K562 (cell line): ENCODE measurements around the gene FN1. TPM values are rescaled to one million over a fixed set of nuclear protein-coding genes. Genes with fewer than 3 reads are reported as not detected.

ENCODE experiments used
- ATAC-seq: fragments of 200-7000 bp; cut with Tn5 transposase; 3 replicates; pipeline ENCODE4 v1.9.1; 2020; ENCODE audit warnings: moderate library complexity
- BruUV-seq: library from RNA; stranded (reverse); fragments of 400-500 nt; replicated peaks from 2 replicates; lab custom pipeline; 2021; lab: Mats Ljungman, UMichigan
- CTCF ChIA-PET: fragments of 300-600 bp; formaldehyde crosslinking; extraction: SDS; loops from one replicate; lab custom pipeline; 2021; ENCODE audit warnings: low intra/inter-chr PET ratio; lab: Yijun Ruan, JAX
- POLR2A ChIA-PET: fragments of 300-600, 350-650 bp; sonication (Branson Sonifier 250); formaldehyde crosslinking; extraction: SDS; loops from one replicate; lab custom pipeline; 2021; ENCODE audit warnings: antibody characterized with exemption, inconsistent platforms; lab: Yijun Ruan, JAX
- DNase-seq, 4 experiments: peaks; one replicate each; pipeline versions ENCODE4 v3.0.0 to v3.0.0-alpha.2; 2011 to 2018; ENCODE audit warnings: low spot score in 3 of 4, mixed read lengths in 3 of 4; ENCODE audit errors: extremely low read depth in 1 of 4
- FAIRE-seq: peaks from 2 replicates; lab custom pipeline; 2011; peaks lifted over from hg19 to GRCh38; lab: Jason Lieb, UNC
- H2AFZ ChIP-seq: 2 replicates; pipeline ENCODE4 v1.6.0; 2011; ENCODE audit warnings: low read depth, low read length, control low read depth, inconsistent platforms
- H3K27ac ChIP-seq: fragments of 200-600 bp; 3 replicates; pipeline ENCODE4 v1.8.0; 2011; ENCODE audit warnings: low read depth, mild to moderate bottlenecking, control low read depth, inconsistent platforms, low read length, moderate library complexity, mixed read lengths; ENCODE audit errors: extremely low read depth
- H3K27me3 ChIP-seq, 2 experiments: fragments of 300-600 bp in 1 of 2; 2 replicates in 1 of 2; 3 replicates in 1 of 2; pipeline versions ENCODE4 v1.6.0 to v1.8.0; 2011; ENCODE audit warnings: inconsistent platforms in 2 of 2, low read length in 2 of 2, mild to moderate bottlenecking in 1 of 2, mixed read lengths in 1 of 2, moderate library complexity in 1 of 2; ENCODE audit not compliant: control insufficient read depth in 2 of 2, insufficient read depth in 2 of 2
- H3K36me3 ChIP-seq: fragments of 300-600 bp; 3 replicates; pipeline ENCODE4 v1.8.0; 2011; ENCODE audit warnings: mild to moderate bottlenecking, low read length, inconsistent platforms; ENCODE audit not compliant: control insufficient read depth, insufficient read depth
- H3K4me1 ChIP-seq, 2 experiments: fragments of 200-600 bp in 1 of 2; replicated peaks in 1 of 2; 2 replicates in 1 of 2; 3 replicates in 1 of 2; pipeline versions ENCODE4 v1.5.1 to v1.8.0; 2011; ENCODE audit warnings: inconsistent platforms in 2 of 2, low read length in 2 of 2, mild to moderate bottlenecking in 1 of 2, mixed read lengths in 1 of 2, moderate library complexity in 1 of 2; ENCODE audit not compliant: control insufficient read depth in 2 of 2, insufficient read depth in 2 of 2
- H3K4me2 ChIP-seq: 2 replicates; pipeline ENCODE4 v1.6.1; 2011; ENCODE audit warnings: low read length, control low read depth, inconsistent platforms, mixed read lengths; ENCODE audit not compliant: insufficient read depth
- H3K4me3 ChIP-seq: fragments of 200-600 bp; sonication (generic), shearing (Covaris generic); 2 replicates; pipeline ENCODE4 v1.5.1; 2016; ENCODE audit warnings: control low read depth, inconsistent platforms
- H3K79me2 ChIP-seq: fragments of 200-600 bp; 3 replicates; pipeline ENCODE4 v1.8.0; 2011; ENCODE audit warnings: low read length, inconsistent platforms; ENCODE audit not compliant: control insufficient read depth, insufficient read depth
- H3K9ac ChIP-seq, 2 experiments: 2 replicates each; pipeline versions ENCODE4 v1.6.0 to v1.6.1; 2011; ENCODE audit warnings: low read depth in 2 of 2, low read length in 2 of 2, control low read depth in 1 of 2, inconsistent platforms in 1 of 2, mild to moderate bottlenecking in 1 of 2, mixed read lengths in 1 of 2; ENCODE audit not compliant: insufficient read depth in 1 of 2
- H3K9me1 ChIP-seq: one replicate; pipeline ENCODE4 v1.6.0; 2011; ENCODE audit warnings: inconsistent platforms, mild to moderate bottlenecking, low read length, moderate library complexity; ENCODE audit not compliant: control insufficient read depth, insufficient read depth
- H3K9me3 ChIP-seq: replicated peaks from 2 replicates; pipeline ENCODE4 v1.5.1; 2011; ENCODE audit warnings: low read depth, low read length, inconsistent platforms; ENCODE audit not compliant: control insufficient read depth, insufficient read depth
- H4K20me1 ChIP-seq: replicated peaks from 2 replicates; pipeline ENCODE4 v1.6.1; 2011; ENCODE audit warnings: low read length, inconsistent platforms, mixed read lengths; ENCODE audit not compliant: control insufficient read depth, insufficient read depth
- CHD4 ChIP-seq: fragments of 200-600 bp; sonication (generic); IDR thresholded peaks from 3 replicates; pipeline ENCODE4 v1.6.1; 2012; ENCODE audit warnings: low read depth, mild to moderate bottlenecking, mixed read lengths, low read length, inconsistent platforms; ENCODE audit not compliant: insufficient read depth, insufficient replicate concordance, poor library complexity, severe bottlenecking
- CREB1 ChIP-seq, 2 experiments: sonication (generic) in 1 of 2; formaldehyde crosslinking in 1 of 2; IDR thresholded peaks; 2 replicates each; pipeline versions ENCODE4 v1.6.1 to v1.8.0; 2012 to 2022; ENCODE audit warnings: inconsistent platforms in 1 of 2, mild to moderate bottlenecking in 1 of 2, missing genetic modification reagents in 1 of 2, moderate library complexity in 1 of 2
- CREBBP ChIP-seq: IDR thresholded peaks from one replicate; pipeline ENCODE4 v1.6.1; 2012; ENCODE audit warnings: low read depth, mild to moderate bottlenecking, control low read depth, inconsistent platforms, low read length
- HDGF ChIP-seq: fragments of 450-650 bp; IDR thresholded peaks from 2 replicates; pipeline ENCODE4 v1.6.1; 2016
- HIVEP1 ChIP-seq: fragments of 250-450 bp; sonication (Bioruptor Pico); IDR thresholded peaks from 2 replicates; pipeline ENCODE4 v1.4.0; 2020; ENCODE audit warnings: mild to moderate bottlenecking
- MXI1 ChIP-seq: IDR thresholded peaks from 2 replicates; pipeline ENCODE4 v1.6.1; 2011; ENCODE audit warnings: low read depth, mild to moderate bottlenecking, improper control_type of control experiment, low read length
- PHF8 ChIP-seq: fragments of 200-600 bp; sonication (generic); IDR thresholded peaks from 2 replicates; pipeline ENCODE4 v1.6.1; 2012; ENCODE audit warnings: mixed run types, mild to moderate bottlenecking, inconsistent platforms, low read length, moderate library complexity, borderline replicate concordance
- SRSF9 ChIP-seq: fragments of 200-400 bp; formaldehyde crosslinking; IDR thresholded peaks from 2 replicates; pipeline ENCODE4 v1.6.1; 2017; ENCODE audit warnings: low read depth, low read length, borderline replicate concordance
- ZFP1 ChIP-seq: fragments of 450-650 bp; formaldehyde crosslinking; IDR thresholded peaks from 2 replicates; pipeline ENCODE4 v1.4.0; 2020; ENCODE audit warnings: mild to moderate bottlenecking, mixed read lengths
- ZFP36 ChIP-seq: fragments of 150-350 bp; IDR thresholded peaks from 2 replicates; pipeline ENCODE4 v1.6.1; 2018; ENCODE audit warnings: low read length, low read depth; ENCODE audit not compliant: partially characterized antibody
- ZNF583 ChIP-seq: fragments of 250-450 bp; sonication (Bioruptor Pico); IDR thresholded peaks from 2 replicates; pipeline ENCODE4 v1.4.0; 2020
- WGBS: fragments of 100-300 bp; shearing (Covaris generic); methylation state at CpG from one replicate; pipeline ENCODE4 v1.1.6; 2016; ENCODE audit warnings: low coverage, mixed read lengths; ENCODE audit not compliant: insufficient coverage; ENCODE audit errors: missing lambda C conversion rate; 5-methylcytosine and 5-hydroxymethylcytosine counted together
- in situ Hi-C: fragments of 300-500 bp; cut with MboI; formaldehyde crosslinking; loops from 4 replicates; pipeline ENCODE4 v1.15.0; 2018; ENCODE audit warnings: inconsistent platforms, mixed read lengths
- intact Hi-C: fragments of 100-400 bp; cut with micrococcal nuclease; formaldehyde crosslinking; loops from 2 replicates; pipeline ENCODE4 v1.14.2; 2022
- polyA plus RNA-seq, 8 experiments: library from polyadenylated mRNA; depleted of rRNA in 4 of 8; stranded (reverse) in 5 of 8; unstranded in 3 of 8; fragments of >200 nt; fragmentation: Nextera tagmentation in 2 of 8; fragmentation: Illumina TruSeq in 1 of 8; extraction: Ambion mirVana in 2 of 8; extraction: Trizol in 1 of 8; gene quantifications; 2 replicates each; pipeline versions ENCODE4 v1.2.1 to v1.2.3, GENCODE V29; 2011 to 2014; ENCODE audit warnings: inconsistent platforms in 1 of 8, missing spikeins in 1 of 8
- total RNA-seq, 7 experiments: library from RNA; depleted of rRNA in 6 of 7; stranded (reverse); fragments of >200 nt in 6 of 7; fragmentation: Illumina TruSeq in 2 of 7; extraction: Trizol in 2 of 7; gene quantifications; 2 replicates each; pipeline versions ENCODE4 v1.2.1 to v1.2.3, GENCODE V29; 2011 to 2021; ENCODE audit warnings: low replicate concordance in 1 of 7
- TF ChIP-seq, protein P1 (sequence below): sonication (generic); formaldehyde crosslinking; IDR thresholded peaks from 2 replicates; pipeline ENCODE4 v1.8.0; 2022; ENCODE audit warnings: missing genetic modification reagents, mild to moderate bottlenecking, borderline replicate concordance

The FN1 gene
- total and polyA plus RNA-seq, 9 of the 15 experiments (the other 6 are each of a cell fraction or from before 2014, with no cell fraction given), result 7.4 to 19.1 (median 11.2) TPM

DNA sequence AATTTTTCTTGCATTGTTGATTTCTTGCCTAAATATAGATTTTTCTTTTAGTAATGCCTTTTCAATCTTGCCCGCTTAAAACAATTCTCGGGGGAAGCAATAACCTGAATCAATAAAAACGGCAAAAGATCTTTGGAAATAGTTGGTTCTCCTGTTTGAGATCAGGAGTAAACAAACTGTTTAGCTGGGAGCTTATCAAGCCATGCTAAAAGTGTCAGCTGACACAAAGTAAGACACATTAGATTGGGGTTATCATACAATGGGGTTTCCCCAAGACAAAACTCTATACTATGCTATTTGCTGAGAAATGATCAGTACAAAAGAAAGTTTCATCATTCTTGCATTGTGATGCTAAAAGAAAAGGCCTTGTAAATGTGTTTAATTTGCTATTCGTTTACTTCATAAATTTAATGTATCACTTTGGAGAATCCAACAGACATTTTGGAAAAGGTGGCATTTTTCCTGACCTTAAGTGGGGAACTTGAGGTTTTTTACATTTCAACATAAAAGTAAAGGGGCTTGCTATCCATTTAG is 77.5 kb downstream of the FN1 start:
- intact Hi-C loops (loop anchor here (10.0 kb wide), 1 partner anchor 576 kb away; no protein-coding TSS in a partner anchor), in situ Hi-C loops (no loop called here)
- ChIA-PET CTCF (no interaction called here), POLR2A (interaction anchor here (0.8 to 1.2 kb wide), 2 partner anchors 10 to 19 kb away, joined by 3 to 5 read pairs; no protein-coding TSS in a partner anchor)
- no TSS peak for BruUV-seq
- no peak overlapping the region for H3K9ac ChIP-seq
- no peak overlapping the region for H3K4me3 ChIP-seq
- no peaks in the 10 kb centered on the region for H3K27me3 ChIP-seq
- no peaks in the 10 kb centered on the region for H4K20me1 ChIP-seq
- peaks cover 0 to 6% of the 10 kb centered on the region in 2 experiments; a peak in 3 of 5 replicates for H3K4me1 ChIP-seq
- no peak overlapping the region; the same call in 1 of the 2 replicates for H2AFZ ChIP-seq
- WGBS, result 79% methylated on average over 4 of the region's 4 CpGs
- peaks cover 13% of the 10 kb centered on the region; the same call in 1 of the 3 replicates for H3K36me3 ChIP-seq
- no peak for FAIRE-seq
- no peak overlapping the region for H3K27ac ChIP-seq
- H3K4me2 ChIP-seq, result no peak overlapping the region
- no peak for ATAC-seq
- H3K79me2 ChIP-seq, result no peaks in the 10 kb centered on the region
- no peaks in the 10 kb centered on the region for H3K9me1 ChIP-seq
- TF ChIP-seq SRSF9 (no peak), HDGF (no peak), ZNF583 (CRISPR knock-in tag) (no peak), CREB1 (IDR thresholded peaks at IDR 0.05) (no peak), CREB1 (CRISPR knock-in tag; IDR thresholded peaks at IDR 0.05) (no peak), PHF8 (no peak), HIVEP1 (CRISPR knock-in tag) (no peak), CHD4 (no peak), ZFP36 (no peak), ZFP1 (CRISPR knock-in tag) (no peak), MXI1 (no peak), CREBBP (no peak)
- TF ChIP-seq, protein P1, sequence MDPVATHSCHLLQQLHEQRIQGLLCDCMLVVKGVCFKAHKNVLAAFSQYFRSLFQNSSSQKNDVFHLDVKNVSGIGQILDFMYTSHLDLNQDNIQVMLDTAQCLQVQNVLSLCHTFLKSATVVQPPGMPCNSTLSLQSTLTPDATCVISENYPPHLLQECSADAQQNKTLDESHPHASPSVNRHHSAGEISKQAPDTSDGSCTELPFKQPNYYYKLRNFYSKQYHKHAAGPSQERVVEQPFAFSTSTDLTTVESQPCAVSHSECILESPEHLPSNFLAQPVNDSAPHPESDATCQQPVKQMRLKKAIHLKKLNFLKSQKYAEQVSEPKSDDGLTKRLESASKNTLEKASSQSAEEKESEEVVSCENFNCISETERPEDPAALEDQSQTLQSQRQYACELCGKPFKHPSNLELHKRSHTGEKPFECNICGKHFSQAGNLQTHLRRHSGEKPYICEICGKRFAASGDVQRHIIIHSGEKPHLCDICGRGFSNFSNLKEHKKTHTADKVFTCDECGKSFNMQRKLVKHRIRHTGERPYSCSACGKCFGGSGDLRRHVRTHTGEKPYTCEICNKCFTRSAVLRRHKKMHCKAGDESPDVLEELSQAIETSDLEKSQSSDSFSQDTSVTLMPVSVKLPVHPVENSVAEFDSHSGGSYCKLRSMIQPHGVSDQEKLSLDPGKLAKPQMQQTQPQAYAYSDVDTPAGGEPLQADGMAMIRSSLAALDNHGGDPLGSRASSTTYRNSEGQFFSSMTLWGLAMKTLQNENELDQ (CRISPR knock-in tag), result no peak
- no peak for DNase-seq
- H3K9me3 ChIP-seq, result no peaks in the 10 kb centered on the region
